Body of pancreas (tissue), 4 donors: ENCODE measurements around the gene ABCC1.

ENCODE experiments used
- CTCF ChIP-seq, 7 experiments: fragments of 450-650 bp in 4 of 7; fragments of 200-600 bp in 3 of 7; sonication (generic) in 3 of 7; IDR thresholded peaks; one replicate each; pipeline ENCODE4 v1.5.1; 2016 to 2019; ENCODE audit warnings: antibody characterized with exemption in 7 of 7
- POLR2A ChIP-seq, 3 donors: fragments of 450-650 bp; IDR thresholded peaks; one replicate each; pipeline ENCODE4 v1.6.1; 2016; ENCODE audit warnings: antibody characterized with exemption in 3 of 3, mild to moderate bottlenecking in 2 of 3

DNA sequence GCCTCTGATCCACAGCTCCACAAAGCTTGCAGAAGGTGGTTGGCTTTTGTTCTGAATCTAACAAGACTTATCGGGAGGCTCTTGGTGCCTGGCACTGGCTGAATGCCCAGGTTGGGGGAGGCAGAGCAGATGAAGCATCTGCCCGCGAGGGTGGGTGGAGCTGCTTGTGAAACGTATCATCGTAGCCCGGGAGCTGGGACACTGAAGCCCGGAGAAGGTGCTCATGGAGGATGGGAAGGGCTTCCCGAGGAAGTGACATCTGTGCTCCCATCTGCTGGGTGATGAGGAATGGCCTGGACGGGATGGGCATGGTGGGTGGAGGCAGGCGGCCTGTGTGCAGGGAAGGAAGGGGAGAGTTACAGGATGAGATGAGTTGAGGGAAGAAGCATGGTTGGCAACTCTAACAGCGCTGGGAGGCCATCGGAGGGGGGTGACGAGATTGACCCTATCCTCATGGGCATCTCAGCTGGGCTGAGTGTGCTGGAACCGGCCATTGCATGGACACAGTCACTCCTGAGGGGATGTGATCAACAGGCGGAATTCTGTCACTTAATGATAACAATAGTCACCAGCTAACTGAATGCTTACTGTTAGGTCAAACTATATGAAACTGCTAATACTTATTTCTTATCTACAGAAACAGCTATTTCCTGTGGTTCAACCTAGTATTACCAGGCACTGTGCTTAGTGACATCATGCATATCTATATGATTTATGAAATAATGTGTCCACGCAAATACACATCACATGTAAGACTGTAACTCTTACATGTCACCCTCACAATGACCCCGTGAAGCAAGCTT is 171.2 kb downstream of the ABCC1 start:
- TF ChIP-seq CTCF (IDR thresholded peaks at IDR 0.05) (no peak), POLR2A (IDR thresholded peaks at IDR 0.05) (no peak)
